Measurements from ENCODE around the gene FAR2. TPM values are rescaled to one million over a fixed set of nuclear protein-coding genes. Genes with fewer than 3 reads are reported as not detected.

Gene FAR2
- total RNA-seq, 1 donor from 2014 or later = 13.5 TPM

- no peak for DNase-seq (ENCODE audit: low read depth)
- TF ChIP-seq CTCF (conservative IDR thresholded peaks at IDR 0.05; ENCODE audit: low read depth, low read length) = no peak
- H3K4me3 ChIP-seq (ENCODE audit: low read depth, low read length) = no peak overlapping the region
These were observed 194.1 kb downstream of the FAR2 start for GRCh38 chr12:29343022-29343799.

GRCh38 chr12:29346769-29347421 lies 197.8 kb downstream of the FAR2 start:
- no peak for TF ChIP-seq CTCF (conservative IDR thresholded peaks at IDR 0.05; ENCODE audit: low read depth, low read length)
- H3K4me3 ChIP-seq (ENCODE audit: low read depth, low read length) = no peak overlapping the region
- peak; percentile 37 for DNase-seq (ENCODE audit: low read depth)

GRCh38 chr12:29350080-29350479 lies 201.0 kb downstream of the FAR2 start:
- TF ChIP-seq CTCF (conservative IDR thresholded peaks at IDR 0.05; ENCODE audit: low read depth, low read length) = no peak
- DNase-seq (ENCODE audit: low read depth) = peak; percentile 36
- H3K4me3 ChIP-seq (ENCODE audit: low read depth, low read length) = no peak overlapping the region

GRCh38 chr12:29354954-29355353 lies 205.9 kb downstream of the FAR2 start:
- TF ChIP-seq CTCF (conservative IDR thresholded peaks at IDR 0.05; ENCODE audit: low read depth, low read length) = no peak
- no peak overlapping the region for H3K4me3 ChIP-seq (ENCODE audit: low read depth, low read length)
- no peak for DNase-seq (ENCODE audit: low read depth)

GRCh38 chr12:29365091-29365490 lies 216.0 kb downstream of the FAR2 start:
- H3K4me3 ChIP-seq (ENCODE audit: low read depth, low read length) = no peak overlapping the region
- no peak for TF ChIP-seq CTCF (conservative IDR thresholded peaks at IDR 0.05; ENCODE audit: low read depth, low read length)
- DNase-seq (ENCODE audit: low read depth) = no peak

GRCh38 chr12:29374012-29374411 lies 224.9 kb downstream of the FAR2 start:
- H3K4me3 ChIP-seq (ENCODE audit: low read depth, low read length) = no peak overlapping the region
- no peak for TF ChIP-seq CTCF (conservative IDR thresholded peaks at IDR 0.05; ENCODE audit: low read depth, low read length)
- no peak for DNase-seq (ENCODE audit: low read depth)
